Liver (tissue), 9 donors: ENCODE measurements around the gene PIGA. TPM values are rescaled to one million over a fixed set of nuclear protein-coding genes. Genes with fewer than 3 reads are reported as not detected.

Experiments
- DNase-seq: peaks from one replicate; pipeline ENCODE4 v3.0.0-alpha.2; 2017; ENCODE audit warnings: low spot score
- H3K27ac ChIP-seq, 2 donors: one replicate each; pipeline ENCODE4 v1.7.0; 2013; ENCODE audit warnings: inconsistent platforms in 2 of 2, low read length in 2 of 2, control low read depth in 1 of 2, low read depth in 1 of 2, mild to moderate bottlenecking in 1 of 2
- H3K27me3 ChIP-seq, 4 donors: one replicate each; pipeline versions ENCODE4 v1.6.1 to v1.7.0; 2013; ENCODE audit warnings: low read length in 3 of 4, inconsistent platforms in 1 of 4, mild to moderate bottlenecking in 1 of 4, moderate library complexity in 1 of 4; ENCODE audit not compliant: control insufficient read depth in 4 of 4, insufficient read depth in 4 of 4
- H3K36me3 ChIP-seq, 4 donors: one replicate each; pipeline versions ENCODE4 v1.6.1 to v1.7.0; 2013; ENCODE audit warnings: low read length in 3 of 4, mild to moderate bottlenecking in 3 of 4, low read depth in 1 of 4, moderate library complexity in 1 of 4; ENCODE audit not compliant: control insufficient read depth in 4 of 4, insufficient read depth in 3 of 4
- H3K4me1 ChIP-seq, 4 donors: one replicate each; pipeline versions ENCODE4 v1.6.1 to v1.7.0; 2013; ENCODE audit warnings: low read length in 3 of 4, mild to moderate bottlenecking in 3 of 4, moderate library complexity in 1 of 4; ENCODE audit not compliant: control insufficient read depth in 4 of 4, insufficient read depth in 4 of 4
- H3K4me3 ChIP-seq, 3 donors: one replicate each; pipeline versions ENCODE4 v1.6.1 to v1.7.0; 2013; ENCODE audit warnings: low read length in 3 of 3, control low read depth in 1 of 3, low read depth in 1 of 3, mild to moderate bottlenecking in 1 of 3
- H3K9ac ChIP-seq, 2 donors: one replicate each; pipeline ENCODE4 v1.7.0; 2013; ENCODE audit warnings: low read length in 2 of 2, mild to moderate bottlenecking in 2 of 2, moderate library complexity in 2 of 2, control low read depth in 1 of 2, low read depth in 1 of 2
- H3K9me3 ChIP-seq, 4 donors: one replicate each; pipeline versions ENCODE4 v1.6.1 to v1.7.0; 2013; ENCODE audit warnings: low read length in 3 of 4; ENCODE audit not compliant: control insufficient read depth in 4 of 4
- EGR1 ChIP-seq, 2 donors: IDR thresholded peaks; 2 replicates each; pipeline ENCODE4 v1.6.1; 2016 to 2018; ENCODE audit warnings: antibody characterized with exemption in 2 of 2, low read depth in 2 of 2
- FOXA1 ChIP-seq: IDR thresholded peaks from 2 replicates; pipeline ENCODE4 v1.6.1; 2016; ENCODE audit warnings: antibody characterized with exemption
- FOXA2 ChIP-seq: IDR thresholded peaks from 2 replicates; pipeline ENCODE4 v1.6.1; 2016; ENCODE audit warnings: antibody characterized with exemption
- GABPA ChIP-seq, 2 donors: IDR thresholded peaks in 1 of 2; conservative IDR thresholded peaks in 1 of 2; 2 replicates each; pipeline ENCODE4 v1.6.1; 2016; ENCODE audit warnings: antibody characterized with exemption in 2 of 2, mild to moderate bottlenecking in 1 of 2, moderate library complexity in 1 of 2
- HNF4A ChIP-seq, 2 donors: conservative IDR thresholded peaks; 2 replicates each; pipeline ENCODE4 v1.6.1; 2016; ENCODE audit warnings: antibody characterized with exemption in 2 of 2, mild to moderate bottlenecking in 2 of 2
- HNF4G ChIP-seq: IDR thresholded peaks from 2 replicates; pipeline ENCODE4 v1.6.1; 2016; ENCODE audit warnings: antibody characterized with exemption
- JUND ChIP-seq, 2 donors: IDR thresholded peaks; 2 replicates each; pipeline ENCODE4 v1.6.1; 2016; ENCODE audit warnings: antibody characterized with exemption in 2 of 2
- NR2F2 ChIP-seq: IDR thresholded peaks from 2 replicates; pipeline ENCODE4 v1.6.1; 2016; ENCODE audit warnings: antibody characterized with exemption
- RAD21 ChIP-seq, 2 donors: IDR thresholded peaks; 2 replicates each; pipeline ENCODE4 v1.6.1; 2016; ENCODE audit warnings: antibody characterized with exemption in 2 of 2, mild to moderate bottlenecking in 2 of 2
- RXRA ChIP-seq, 2 donors: IDR thresholded peaks; 2 replicates each; pipeline ENCODE4 v1.6.1; 2017 to 2018; ENCODE audit warnings: antibody characterized with exemption in 2 of 2, mild to moderate bottlenecking in 1 of 2
- SP1 ChIP-seq: IDR thresholded peaks from 2 replicates; pipeline ENCODE4 v1.6.1; 2018; ENCODE audit warnings: antibody characterized with exemption, mild to moderate bottlenecking
- TAF1 ChIP-seq: conservative IDR thresholded peaks from 2 replicates; pipeline ENCODE4 v1.6.1; 2016; ENCODE audit warnings: antibody characterized with exemption, mild to moderate bottlenecking
- YY1 ChIP-seq: IDR thresholded peaks from 2 replicates; pipeline ENCODE4 v1.6.1; 2016; ENCODE audit warnings: antibody characterized with exemption, mild to moderate bottlenecking
- WGBS: extraction: QIAGEN DNeasy Blood & Tissue Kit; methylation state at CpG from one replicate; pipeline ENCODE4 v1.1.7; 2013; 5-methylcytosine and 5-hydroxymethylcytosine counted together
- polyA plus RNA-seq, 2 donors: library from polyadenylated mRNA; stranded (reverse) in 1 of 2; unstranded in 1 of 2; fragments of 200-250 nt in 1 of 2; fragments of >200 nt in 1 of 2; fragmentation: Nextera tagmentation in 1 of 2; extraction: Ambion mirVana in 1 of 2; gene quantifications; one replicate each; pipeline versions ENCODE4 v1.2.1 to v1.2.3, GENCODE V29; 2013 to 2015
- total RNA-seq, 2 donors: library from RNA; depleted of rRNA; stranded (reverse); fragments of >200 nt; gene quantifications; one replicate each; pipeline ENCODE4 v1.2.3, GENCODE V29; 2014
- TF ChIP-seq, protein P1 (sequence below): IDR thresholded peaks from 2 replicates; pipeline ENCODE4 v1.6.1; 2016; ENCODE audit warnings: antibody characterized with exemption
- TF ChIP-seq, protein P2 (sequence below): IDR thresholded peaks from 2 replicates; pipeline ENCODE4 v1.6.1; 2016; ENCODE audit warnings: antibody characterized with exemption
- TF ChIP-seq, protein P3 (sequence below): IDR thresholded peaks from 2 replicates; pipeline ENCODE4 v1.6.1; 2016; ENCODE audit warnings: antibody characterized with exemption, mild to moderate bottlenecking
- donor health status: healthy.
- donor health status: healthy.
- donor health status: healthy.
- donor health status: healthy.
- donor health status: healthy.

PIGA gene
- total and polyA plus RNA-seq, 4 donors: 3.0 to 8.7 (median 5.6) TPM

DNA sequence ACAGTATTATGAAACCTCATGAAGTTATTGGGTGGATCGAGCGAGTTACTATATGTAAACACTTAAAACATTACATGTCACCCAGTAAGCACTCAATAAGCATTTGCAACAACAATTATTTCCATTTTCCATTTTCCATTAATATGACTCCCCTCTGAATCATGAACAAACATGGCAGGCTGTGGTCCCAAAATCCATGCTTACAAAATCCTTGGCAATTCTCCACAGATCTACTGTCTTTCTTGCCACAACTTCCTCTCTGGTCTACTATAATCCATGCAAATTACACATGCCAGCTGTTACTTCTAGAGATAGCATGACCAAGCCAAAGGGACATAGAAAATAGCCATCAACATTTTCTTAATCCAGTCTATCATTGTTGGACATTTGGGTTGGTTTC, 41.9 kb downstream of the PIGA start (continued):
- TF ChIP-seq, protein P1, sequence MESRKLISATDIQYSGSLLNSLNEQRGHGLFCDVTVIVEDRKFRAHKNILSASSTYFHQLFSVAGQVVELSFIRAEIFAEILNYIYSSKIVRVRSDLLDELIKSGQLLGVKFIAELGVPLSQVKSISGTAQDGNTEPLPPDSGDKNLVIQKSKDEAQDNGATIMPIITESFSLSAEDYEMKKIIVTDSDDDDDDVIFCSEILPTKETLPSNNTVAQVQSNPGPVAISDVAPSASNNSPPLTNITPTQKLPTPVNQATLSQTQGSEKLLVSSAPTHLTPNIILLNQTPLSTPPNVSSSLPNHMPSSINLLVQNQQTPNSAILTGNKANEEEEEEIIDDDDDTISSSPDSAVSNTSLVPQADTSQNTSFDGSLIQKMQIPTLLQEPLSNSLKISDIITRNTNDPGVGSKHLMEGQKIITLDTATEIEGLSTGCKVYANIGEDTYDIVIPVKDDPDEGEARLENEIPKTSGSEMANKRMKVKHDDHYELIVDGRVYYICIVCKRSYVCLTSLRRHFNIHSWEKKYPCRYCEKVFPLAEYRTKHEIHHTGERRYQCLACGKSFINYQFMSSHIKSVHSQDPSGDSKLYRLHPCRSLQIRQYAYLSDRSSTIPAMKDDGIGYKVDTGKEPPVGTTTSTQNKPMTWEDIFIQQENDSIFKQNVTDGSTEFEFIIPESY: no peak
- TF ChIP-seq, protein P2, sequence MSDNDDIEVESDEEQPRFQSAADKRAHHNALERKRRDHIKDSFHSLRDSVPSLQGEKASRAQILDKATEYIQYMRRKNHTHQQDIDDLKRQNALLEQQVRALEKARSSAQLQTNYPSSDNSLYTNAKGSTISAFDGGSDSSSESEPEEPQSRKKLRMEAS: no peak
- TF ChIP-seq HNF4G: no peak

DNA sequence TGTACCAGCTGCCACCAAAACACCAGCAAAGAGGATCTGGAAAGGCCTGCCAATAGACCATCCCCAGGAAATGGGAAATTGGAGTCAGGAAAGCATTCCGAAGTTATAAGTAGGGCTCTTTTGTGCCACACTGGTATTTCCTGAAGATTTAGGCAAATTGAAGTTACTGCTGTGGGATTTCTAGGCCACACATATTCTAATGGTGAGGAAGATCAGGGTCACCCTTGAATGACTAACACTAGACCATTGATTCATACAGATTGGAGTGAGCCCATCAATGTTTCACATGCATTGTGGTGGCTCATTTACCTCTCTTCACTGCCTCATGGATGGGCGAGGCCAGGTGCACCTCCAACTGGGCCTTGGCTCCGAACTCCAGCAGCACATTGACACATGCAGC, 42.5 kb downstream of the PIGA start:
- Histone ChIP-seq H3K9me3 (no peaks in the 10 kb centered on the region), H3K27me3 (peaks cover 0 to 2% (median 0%) of the 10 kb centered on the region in 4 donors), H3K4me3 (no peak overlapping the region), H3K36me3 (no peaks in the 10 kb centered on the region), H3K27ac (no peak overlapping the region), H3K9ac (no peak overlapping the region), H3K4me1 (no peaks in the 10 kb centered on the region)
- 92% methylated on average over 3 of the region's 3 CpGs for WGBS
- TF ChIP-seq JUND (IDR thresholded peaks at IDR 0.05) (no peak), YY1 (no peak), FOXA2 (no peak), HNF4A (conservative IDR thresholded peaks at IDR 0.05) (no peak), NR2F2 (no peak), SP1 (no peak), GABPA (IDR thresholded peaks at IDR 0.05 in 1 of 2, conservative IDR thresholded peaks at IDR 0.05 in 1 of 2) (no peak), RXRA (IDR thresholded peaks at IDR 0.05) (no peak), RAD21 (IDR thresholded peaks at IDR 0.05) (no peak), FOXA1 (no peak), TAF1 (no peak), EGR1 (IDR thresholded peaks at IDR 0.05; ENCODE audit: low read depth in 2 of 2) (no peak), HNF4G (no peak)
- TF ChIP-seq, protein P3, sequence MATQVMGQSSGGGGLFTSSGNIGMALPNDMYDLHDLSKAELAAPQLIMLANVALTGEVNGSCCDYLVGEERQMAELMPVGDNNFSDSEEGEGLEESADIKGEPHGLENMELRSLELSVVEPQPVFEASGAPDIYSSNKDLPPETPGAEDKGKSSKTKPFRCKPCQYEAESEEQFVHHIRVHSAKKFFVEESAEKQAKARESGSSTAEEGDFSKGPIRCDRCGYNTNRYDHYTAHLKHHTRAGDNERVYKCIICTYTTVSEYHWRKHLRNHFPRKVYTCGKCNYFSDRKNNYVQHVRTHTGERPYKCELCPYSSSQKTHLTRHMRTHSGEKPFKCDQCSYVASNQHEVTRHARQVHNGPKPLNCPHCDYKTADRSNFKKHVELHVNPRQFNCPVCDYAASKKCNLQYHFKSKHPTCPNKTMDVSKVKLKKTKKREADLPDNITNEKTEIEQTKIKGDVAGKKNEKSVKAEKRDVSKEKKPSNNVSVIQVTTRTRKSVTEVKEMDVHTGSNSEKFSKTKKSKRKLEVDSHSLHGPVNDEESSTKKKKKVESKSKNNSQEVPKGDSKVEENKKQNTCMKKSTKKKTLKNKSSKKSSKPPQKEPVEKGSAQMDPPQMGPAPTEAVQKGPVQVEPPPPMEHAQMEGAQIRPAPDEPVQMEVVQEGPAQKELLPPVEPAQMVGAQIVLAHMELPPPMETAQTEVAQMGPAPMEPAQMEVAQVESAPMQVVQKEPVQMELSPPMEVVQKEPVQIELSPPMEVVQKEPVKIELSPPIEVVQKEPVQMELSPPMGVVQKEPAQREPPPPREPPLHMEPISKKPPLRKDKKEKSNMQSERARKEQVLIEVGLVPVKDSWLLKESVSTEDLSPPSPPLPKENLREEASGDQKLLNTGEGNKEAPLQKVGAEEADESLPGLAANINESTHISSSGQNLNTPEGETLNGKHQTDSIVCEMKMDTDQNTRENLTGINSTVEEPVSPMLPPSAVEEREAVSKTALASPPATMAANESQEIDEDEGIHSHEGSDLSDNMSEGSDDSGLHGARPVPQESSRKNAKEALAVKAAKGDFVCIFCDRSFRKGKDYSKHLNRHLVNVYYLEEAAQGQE: no peak
- TF ChIP-seq, protein P1: no peak
- TF ChIP-seq, protein P2: no peak
- no peak for DNase-seq
